Measurements from ENCODE around the gene BBX.

DNA sequence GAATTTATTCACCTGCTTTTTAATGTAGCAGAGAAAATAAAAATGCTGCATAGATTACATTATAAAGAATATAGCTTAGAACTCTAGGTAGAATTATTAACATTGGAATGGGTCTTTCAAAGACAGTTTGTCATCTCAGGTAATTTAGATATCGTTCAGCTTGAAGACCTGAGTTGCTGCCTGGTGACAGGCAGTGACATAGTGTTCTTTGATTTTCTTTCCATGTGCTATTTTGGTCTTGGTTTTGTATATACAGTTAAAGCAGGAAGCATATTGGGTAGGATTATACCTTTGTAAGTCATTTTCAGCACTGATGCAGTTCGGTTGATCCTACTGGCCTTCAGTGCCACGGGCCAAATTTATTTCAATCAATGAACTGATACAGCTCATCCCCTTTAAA is 98.7 kb downstream of the BBX start:
- TF ChIP-seq, protein P1, sequence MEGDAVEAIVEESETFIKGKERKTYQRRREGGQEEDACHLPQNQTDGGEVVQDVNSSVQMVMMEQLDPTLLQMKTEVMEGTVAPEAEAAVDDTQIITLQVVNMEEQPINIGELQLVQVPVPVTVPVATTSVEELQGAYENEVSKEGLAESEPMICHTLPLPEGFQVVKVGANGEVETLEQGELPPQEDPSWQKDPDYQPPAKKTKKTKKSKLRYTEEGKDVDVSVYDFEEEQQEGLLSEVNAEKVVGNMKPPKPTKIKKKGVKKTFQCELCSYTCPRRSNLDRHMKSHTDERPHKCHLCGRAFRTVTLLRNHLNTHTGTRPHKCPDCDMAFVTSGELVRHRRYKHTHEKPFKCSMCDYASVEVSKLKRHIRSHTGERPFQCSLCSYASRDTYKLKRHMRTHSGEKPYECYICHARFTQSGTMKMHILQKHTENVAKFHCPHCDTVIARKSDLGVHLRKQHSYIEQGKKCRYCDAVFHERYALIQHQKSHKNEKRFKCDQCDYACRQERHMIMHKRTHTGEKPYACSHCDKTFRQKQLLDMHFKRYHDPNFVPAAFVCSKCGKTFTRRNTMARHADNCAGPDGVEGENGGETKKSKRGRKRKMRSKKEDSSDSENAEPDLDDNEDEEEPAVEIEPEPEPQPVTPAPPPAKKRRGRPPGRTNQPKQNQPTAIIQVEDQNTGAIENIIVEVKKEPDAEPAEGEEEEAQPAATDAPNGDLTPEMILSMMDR (conservative IDR thresholded peaks at IDR 0.05 in 1 of 2, IDR thresholded peaks at IDR 0.05 in 1 of 2; ENCODE audit: extremely low read depth in 1 of 2, insufficient read depth in 1 of 2, low read depth in 1 of 2, low read length in 2 of 2), result no peak
- no peak for TF ChIP-seq EZH2 (IDR thresholded peaks at IDR 0.05; ENCODE audit: borderline replicate concordance, low read length)

Measured in mammary epithelial cell (primary cell).